Panc1 (cell line): ENCODE data around the gene MYH10. TPM values are rescaled to one million over a fixed set of nuclear protein-coding genes. Genes with fewer than 3 reads are reported as not detected.

Experiments used
- ATAC-seq: fragments of 200-7000 bp; cut with Tn5 transposase; 2 replicates; pipeline ENCODE4 v1.9.1; 2020; ENCODE audit warnings: mild to moderate bottlenecking, moderate library complexity
- BruUV-seq: library from RNA; stranded (reverse); fragments of 400-500 nt; replicated peaks from 2 replicates; lab custom pipeline; 2021; lab: Mats Ljungman, UMichigan
- CTCF ChIA-PET: fragments of 300-600 bp; sonication (Branson Sonifier 250); formaldehyde crosslinking; loops from one replicate; lab custom pipeline; 2022; ENCODE audit warnings: antibody characterized with exemption; lab: Charles Lee
- POLR2A ChIA-PET: fragments of 300-600 bp; sonication (Branson Sonifier 250); formaldehyde crosslinking; loops from one replicate; lab custom pipeline; 2022; ENCODE audit warnings: antibody characterized with exemption; lab: Charles Lee
- DNase-seq: peaks from one replicate; pipeline ENCODE4 v3.0.0-alpha.2; 2010; ENCODE audit warnings: low read depth, low spot score
- H3K27ac ChIP-seq: 2 replicates; pipeline ENCODE4 v1.5.1; 2011; ENCODE audit warnings: mild to moderate bottlenecking, low read length, inconsistent platforms
- H3K27me3 ChIP-seq: fragments of 200-500 bp; sonication (Bioruptor generic); 2 replicates; pipeline ENCODE4 v1.6.0; 2014; ENCODE audit warnings: low read length, inconsistent platforms; ENCODE audit not compliant: control insufficient read depth, insufficient read depth
- H3K36me3 ChIP-seq: fragments of 200-500 bp; sonication (Bioruptor generic); 2 replicates; pipeline ENCODE4 v1.5.1; 2014; ENCODE audit warnings: inconsistent platforms, mild to moderate bottlenecking, low read length, moderate library complexity; ENCODE audit not compliant: control insufficient read depth, insufficient read depth
- H3K4me1 ChIP-seq: 2 replicates; pipeline ENCODE4 v1.5.1; 2011; ENCODE audit warnings: inconsistent platforms, mild to moderate bottlenecking, low read length, moderate library complexity; ENCODE audit not compliant: control insufficient read depth, insufficient read depth
- H3K4me3 ChIP-seq, 2 experiments: 2 replicates each; pipeline ENCODE4 v1.5.1; 2011 to 2012; ENCODE audit warnings: low read depth in 2 of 2, low read length in 2 of 2, mild to moderate bottlenecking in 2 of 2, inconsistent platforms in 1 of 2, moderate library complexity in 1 of 2
- H3K9me3 ChIP-seq: fragments of 200-500 bp; sonication (Bioruptor generic); 2 replicates; pipeline ENCODE4 v1.5.1; 2014; ENCODE audit warnings: low read depth, mild to moderate bottlenecking, inconsistent platforms, low read length, moderate library complexity; ENCODE audit not compliant: control insufficient read depth, insufficient read depth
- CTCF ChIP-seq: fragments of 450-650 bp; IDR thresholded peaks from 2 replicates; pipeline ENCODE4 v1.5.1; 2017; ENCODE audit warnings: mild to moderate bottlenecking
- POLR2AphosphoS5 ChIP-seq: IDR thresholded peaks from 2 replicates; pipeline ENCODE4 v1.6.1; 2012; ENCODE audit warnings: mild to moderate bottlenecking, low read depth, low read length, moderate library complexity
- SIN3A ChIP-seq: IDR thresholded peaks from 2 replicates; pipeline ENCODE4 v1.6.1; 2012; ENCODE audit warnings: low read depth, mild to moderate bottlenecking, low read length, moderate library complexity, borderline replicate concordance; ENCODE audit not compliant: insufficient read depth
- TCF7L2 ChIP-seq: IDR thresholded peaks from 2 replicates; pipeline ENCODE4 v1.6.1; 2011; ENCODE audit warnings: mild to moderate bottlenecking, low read depth, low read length, inconsistent platforms
- in situ Hi-C: cut with HindIII; loops from 2 replicates; pipeline ENCODE4 v1.10.0; 2016; ENCODE audit warnings: low sequenced_read_pairs, low pct_unique_long_range_greater_than_20kb
- intact Hi-C: fragments of 100-400 bp; cut with micrococcal nuclease; formaldehyde crosslinking; loops from one replicate; pipeline ENCODE4 v1.10.0; 2022; ENCODE audit not compliant: unreplicated experiment
- total RNA-seq: library from RNA; stranded (reverse); gene quantifications from one replicate; pipeline ENCODE4 v1.2.1, GENCODE V29; 2021; ENCODE audit not compliant: unreplicated experiment
- TF ChIP-seq, protein P1 (sequence below), 2 experiments: IDR thresholded peaks; 2 replicates each; pipeline ENCODE4 v1.6.1; 2011 to 2012; ENCODE audit warnings: low read depth in 2 of 2, control low read depth in 1 of 2, low read length in 1 of 2, mild to moderate bottlenecking in 1 of 2, moderate library complexity in 1 of 2; ENCODE audit not compliant: insufficient read depth in 1 of 2

The MYH10 gene
- total RNA-seq, 1 experiment from 2014 or later, result 36.5 TPM

DNA sequence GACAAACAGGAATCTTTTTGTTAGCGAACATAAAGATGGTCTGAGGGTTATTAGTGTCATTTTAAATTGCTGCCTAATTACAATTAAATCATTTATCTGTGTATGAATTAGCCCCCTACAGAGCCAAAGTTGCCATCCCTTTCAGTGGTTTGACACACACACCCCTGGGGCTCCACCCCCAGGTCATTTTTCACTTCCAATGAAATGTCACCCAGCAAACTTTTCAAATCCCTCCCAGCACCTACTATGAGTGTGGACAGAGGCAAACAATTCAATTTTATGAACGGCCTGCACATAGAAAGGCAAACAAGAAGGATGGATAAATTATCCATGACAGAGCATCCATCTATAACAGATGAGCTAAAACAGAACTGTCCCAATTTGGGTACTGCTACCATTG lies 2.4 kb downstream of the MYH10 start:
- Histone ChIP-seq H3K4me1 (no peaks in the 10 kb centered on the region; the same call in 1 of the 2 replicates), H3K9me3 (no peaks in the 10 kb centered on the region), H3K4me3 (no peak overlapping the region), H3K27ac (no peak overlapping the region), H3K27me3 (no peaks in the 10 kb centered on the region), H3K36me3 (peaks cover 3% of the 10 kb centered on the region; the same call in 1 of the 2 replicates)
- CTCF ChIA-PET, result no interaction called here
- no peak for DNase-seq
- ATAC-seq, result no peak
- POLR2A ChIA-PET, result no interaction called here
- no TSS peak for BruUV-seq
- intact Hi-C loops, result no loop called here
- no peak for TF ChIP-seq POLR2AphosphoS5
- TF ChIP-seq TCF7L2, result no peak
- no peak for TF ChIP-seq CTCF
- no peak for TF ChIP-seq SIN3A
- in situ Hi-C loops, result no loop called here

GRCh38 chr17:8623591-8623990 lies 6.9 kb downstream of the MYH10 start:
- ATAC-seq, result no peak
- intact Hi-C loops, result no loop called here
- in situ Hi-C loops, result no loop called here
- DNase-seq, result no peak
- ChIA-PET POLR2A (no interaction called here), CTCF (no interaction called here)
- BruUV-seq, result no TSS peak
- Histone ChIP-seq H3K4me1 (no peaks in the 10 kb centered on the region), H3K27ac (no peak overlapping the region), H3K36me3 (no peaks in the 10 kb centered on the region), H3K4me3 (no peak overlapping the region), H3K27me3 (no peaks in the 10 kb centered on the region), H3K9me3 (no peaks in the 10 kb centered on the region)
- TF ChIP-seq TCF7L2, result no peak
- TF ChIP-seq POLR2AphosphoS5, result no peak
- TF ChIP-seq SIN3A, result no peak
- no peak for TF ChIP-seq CTCF
- TF ChIP-seq, protein P1, sequence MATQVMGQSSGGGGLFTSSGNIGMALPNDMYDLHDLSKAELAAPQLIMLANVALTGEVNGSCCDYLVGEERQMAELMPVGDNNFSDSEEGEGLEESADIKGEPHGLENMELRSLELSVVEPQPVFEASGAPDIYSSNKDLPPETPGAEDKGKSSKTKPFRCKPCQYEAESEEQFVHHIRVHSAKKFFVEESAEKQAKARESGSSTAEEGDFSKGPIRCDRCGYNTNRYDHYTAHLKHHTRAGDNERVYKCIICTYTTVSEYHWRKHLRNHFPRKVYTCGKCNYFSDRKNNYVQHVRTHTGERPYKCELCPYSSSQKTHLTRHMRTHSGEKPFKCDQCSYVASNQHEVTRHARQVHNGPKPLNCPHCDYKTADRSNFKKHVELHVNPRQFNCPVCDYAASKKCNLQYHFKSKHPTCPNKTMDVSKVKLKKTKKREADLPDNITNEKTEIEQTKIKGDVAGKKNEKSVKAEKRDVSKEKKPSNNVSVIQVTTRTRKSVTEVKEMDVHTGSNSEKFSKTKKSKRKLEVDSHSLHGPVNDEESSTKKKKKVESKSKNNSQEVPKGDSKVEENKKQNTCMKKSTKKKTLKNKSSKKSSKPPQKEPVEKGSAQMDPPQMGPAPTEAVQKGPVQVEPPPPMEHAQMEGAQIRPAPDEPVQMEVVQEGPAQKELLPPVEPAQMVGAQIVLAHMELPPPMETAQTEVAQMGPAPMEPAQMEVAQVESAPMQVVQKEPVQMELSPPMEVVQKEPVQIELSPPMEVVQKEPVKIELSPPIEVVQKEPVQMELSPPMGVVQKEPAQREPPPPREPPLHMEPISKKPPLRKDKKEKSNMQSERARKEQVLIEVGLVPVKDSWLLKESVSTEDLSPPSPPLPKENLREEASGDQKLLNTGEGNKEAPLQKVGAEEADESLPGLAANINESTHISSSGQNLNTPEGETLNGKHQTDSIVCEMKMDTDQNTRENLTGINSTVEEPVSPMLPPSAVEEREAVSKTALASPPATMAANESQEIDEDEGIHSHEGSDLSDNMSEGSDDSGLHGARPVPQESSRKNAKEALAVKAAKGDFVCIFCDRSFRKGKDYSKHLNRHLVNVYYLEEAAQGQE (IDR thresholded peaks at IDR 0.05; ENCODE audit: insufficient read depth in 1 of 2, low read depth in 2 of 2, low read length in 1 of 2), result no peak
